Measurements from ENCODE around the gene AKT1S1.

The AKT1S1 gene

DNA sequence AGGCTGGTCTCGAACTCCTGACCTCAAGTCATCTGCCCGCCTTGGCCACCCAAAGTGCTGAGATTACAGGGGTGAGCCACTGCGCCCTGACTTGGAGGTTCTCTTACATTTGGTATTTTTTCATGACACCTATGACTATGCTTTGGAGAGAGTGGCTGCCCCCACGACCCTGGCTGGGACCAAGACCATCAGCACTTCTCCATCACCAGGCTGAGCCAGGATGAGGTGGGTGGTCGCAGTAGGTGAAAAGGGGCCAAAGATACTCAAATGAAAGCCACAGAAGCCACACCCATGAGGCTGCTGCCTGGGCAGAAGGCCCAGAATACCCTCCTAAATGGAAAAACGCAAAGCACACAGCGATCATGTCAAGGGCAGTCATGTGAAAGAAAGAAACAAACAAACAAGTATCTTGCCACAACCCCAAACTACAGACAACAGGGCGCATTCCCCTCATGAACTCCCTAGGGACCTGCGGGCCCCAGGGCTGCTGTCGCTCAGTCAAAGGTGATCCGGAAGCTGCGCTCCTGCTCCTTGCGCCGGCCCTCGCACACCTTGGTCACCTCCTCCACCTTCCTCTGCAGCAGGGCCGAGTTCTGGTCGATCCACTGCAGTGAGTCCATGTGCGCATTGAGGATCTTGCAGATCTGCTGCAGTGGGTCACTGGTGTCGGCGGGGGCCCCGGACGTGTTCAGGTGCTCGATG lies 30.7 kb upstream of the AKT1S1 start:
- DNase-seq (ENCODE audit: low spot score) = no peak

DNA sequence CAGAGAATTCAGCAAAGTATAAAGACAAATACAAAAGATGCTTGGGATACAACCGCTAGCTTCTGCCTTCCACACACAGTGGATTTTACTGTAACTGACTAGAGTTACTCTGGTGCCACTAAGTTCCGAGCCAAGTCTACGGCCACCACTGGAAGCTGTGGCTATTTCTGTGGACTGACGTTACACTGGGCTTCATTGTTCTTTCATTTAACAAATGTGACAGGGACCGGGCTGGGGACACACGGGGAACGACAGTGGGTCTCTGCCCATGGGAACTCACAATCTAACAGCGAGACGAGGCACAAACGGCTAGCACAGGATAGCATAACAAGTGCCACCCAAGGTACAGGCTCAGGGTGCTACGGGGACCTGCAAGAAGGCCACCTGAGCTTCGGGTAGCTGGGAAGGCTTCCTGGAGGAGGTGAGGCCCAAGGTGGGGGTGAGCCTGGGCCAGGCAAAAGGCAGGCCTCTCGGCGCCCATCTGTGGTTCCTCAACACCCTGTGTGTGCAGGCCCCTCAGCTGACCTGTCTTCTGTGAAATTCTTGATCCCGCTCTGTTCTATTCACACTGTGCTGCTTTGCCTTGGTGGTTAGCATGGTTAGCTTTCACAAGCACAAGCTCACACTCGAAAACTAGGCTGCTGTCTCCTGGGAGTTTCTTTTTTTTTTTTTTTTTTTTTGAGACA lies 29.9 kb upstream of the AKT1S1 start:
- DNase-seq (ENCODE audit: low spot score) = no peak

- no peak for DNase-seq (ENCODE audit: low spot score)
These were observed 27.0 kb upstream of the AKT1S1 start for GRCh38 chr19:49904136-49904535.

DNA sequence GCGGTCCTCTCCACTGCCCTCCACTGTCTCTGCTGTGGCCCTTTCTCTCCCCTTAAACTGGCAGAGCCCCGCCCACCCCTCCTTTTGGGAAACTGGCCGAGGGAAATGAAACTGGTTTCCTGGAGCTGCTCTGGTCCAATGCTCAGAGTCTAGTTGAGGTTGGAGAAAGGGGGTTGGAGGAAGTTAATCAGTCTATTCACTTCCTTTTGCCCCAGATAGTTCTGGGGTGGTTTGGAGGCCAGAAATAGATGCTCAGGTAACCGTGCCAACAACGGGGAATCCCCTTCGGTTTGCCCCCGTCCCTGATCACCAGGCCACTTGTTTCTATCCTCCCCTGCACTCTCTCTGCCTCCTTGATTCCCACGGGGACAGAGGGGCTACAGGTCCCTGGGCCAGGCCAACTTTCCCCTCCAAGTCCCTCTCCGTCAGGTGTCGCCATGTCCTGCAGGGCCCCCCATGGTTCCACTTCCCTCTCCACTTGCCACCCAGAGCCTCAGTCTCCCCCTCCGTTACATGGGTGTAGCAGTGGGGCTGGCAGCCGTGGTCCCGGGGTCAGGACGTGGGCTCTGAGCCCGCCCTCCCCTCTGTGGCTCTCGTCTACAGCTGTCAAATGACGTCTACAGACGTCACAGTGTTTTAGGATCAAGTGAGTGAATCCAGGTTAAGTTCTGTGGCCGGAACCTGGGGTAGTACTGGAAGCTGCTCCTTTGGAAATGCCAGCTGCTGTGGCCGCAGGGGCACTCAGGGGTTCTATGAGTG lies 19.9 kb upstream of the AKT1S1 start, which contains the start of gene IL4I1:
TSS of gene IL4I1 (minus strand) at position 25 of the 759 bp plus-strand sequence. CDS start 727 bp downstream, outside the sequence.
- no peak for DNase-seq (ENCODE audit: low spot score)

DNA sequence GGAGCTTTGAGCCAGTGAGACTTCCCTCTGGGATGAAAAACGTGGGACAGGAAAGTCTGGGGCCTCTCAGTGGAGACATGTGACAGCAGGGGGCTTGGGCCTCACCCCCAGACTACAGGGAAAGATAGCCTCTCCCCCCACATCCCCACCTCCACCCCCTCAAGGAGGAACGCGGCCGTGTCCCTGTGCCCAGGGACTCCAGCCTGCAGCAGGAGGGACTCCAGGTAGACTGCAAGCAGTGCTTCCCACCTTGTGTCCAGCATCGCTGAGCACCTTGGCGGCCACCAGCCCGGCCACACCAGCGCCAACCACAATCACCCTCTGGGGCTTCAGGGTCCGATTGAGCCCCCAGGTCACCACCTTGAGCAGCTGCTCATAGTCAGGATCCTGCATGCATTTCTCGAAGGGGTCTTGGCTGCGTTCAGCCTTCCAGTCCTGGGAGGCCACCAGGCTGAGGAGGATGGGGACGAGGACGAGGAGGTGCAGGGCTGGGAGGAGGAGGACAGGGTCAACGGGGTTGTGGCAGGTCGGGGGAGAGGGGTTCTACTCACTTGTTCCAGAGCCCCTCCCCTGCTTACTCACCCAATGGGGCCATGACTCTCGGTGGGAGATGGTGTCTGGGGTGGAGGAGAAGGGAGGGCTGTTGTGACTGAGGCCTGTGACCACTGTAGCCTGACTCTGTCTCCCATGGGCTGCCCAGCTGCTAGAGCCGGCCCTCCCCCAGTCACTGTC lies 18.6 kb upstream of the AKT1S1 start:
- DNase-seq (ENCODE audit: low spot score) = peak; percentile 37

DNA sequence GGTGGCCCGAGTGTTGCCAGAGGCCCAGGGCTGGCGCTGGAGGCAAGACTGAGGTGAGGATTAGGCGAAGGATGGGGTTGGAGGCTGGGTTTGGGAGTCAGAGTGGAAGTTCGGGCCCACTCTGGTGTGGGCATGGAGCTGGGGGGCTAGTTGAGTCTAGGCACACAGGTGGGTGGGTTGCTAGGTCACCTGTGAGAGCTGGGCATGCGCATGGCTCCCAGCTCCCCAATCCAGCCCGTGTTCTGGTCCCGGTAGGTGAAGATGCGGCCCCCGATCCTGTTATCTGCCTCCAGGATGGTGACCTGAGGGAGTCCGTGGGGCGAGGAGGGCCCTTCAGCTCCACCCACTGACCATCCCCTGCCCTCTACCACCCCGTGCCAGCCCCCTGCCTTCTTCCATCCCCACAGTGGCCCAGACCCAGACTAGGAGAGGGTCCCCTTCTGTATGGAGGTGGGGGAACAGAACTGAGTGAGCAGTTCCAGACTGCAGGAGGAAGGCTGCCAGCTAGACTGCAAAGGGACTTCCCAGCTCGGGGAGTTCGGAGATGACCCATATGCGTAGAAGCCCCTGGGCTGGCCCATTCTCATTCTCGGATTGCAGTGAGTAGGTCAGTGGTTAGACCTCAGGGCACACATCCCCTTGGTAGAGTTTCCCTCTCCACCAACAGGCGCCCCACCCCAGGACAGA lies 17.9 kb upstream of the AKT1S1 start:
- DNase-seq (ENCODE audit: low spot score) = no peak

DNA sequence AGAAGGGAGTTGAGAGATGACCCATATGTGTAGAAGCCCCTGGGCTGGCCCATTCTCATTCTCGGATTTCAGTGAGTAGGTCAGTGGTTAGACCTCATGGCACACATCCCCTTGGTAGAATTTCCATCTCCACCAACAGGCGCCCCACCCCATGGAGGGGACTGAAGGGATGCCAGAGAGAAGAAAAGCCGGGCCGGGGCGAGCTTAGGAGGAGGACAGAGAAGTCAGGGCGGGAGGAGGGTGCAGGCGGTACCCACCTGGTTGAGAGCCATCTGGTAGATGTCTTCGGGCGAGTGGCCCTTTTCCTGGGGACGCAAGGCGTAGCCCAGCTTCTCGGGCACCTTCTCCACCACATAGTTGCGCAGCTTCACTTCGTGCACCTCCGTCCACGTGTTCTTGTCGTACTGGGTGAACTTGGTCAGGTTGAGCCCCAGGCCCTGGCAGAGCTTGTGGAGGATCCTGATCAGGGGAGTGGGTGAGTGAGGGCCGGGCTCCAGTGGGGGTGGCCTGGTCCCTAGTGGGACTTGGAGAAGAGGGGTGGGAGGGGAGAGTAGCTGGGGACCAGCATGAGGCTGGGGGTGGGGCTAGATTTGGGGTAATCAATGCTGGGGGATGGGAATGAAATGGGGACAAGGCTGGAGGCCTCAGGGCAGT lies 17.0 kb upstream of the AKT1S1 start:
- DNase-seq (ENCODE audit: low spot score) = no peak

- no peak for DNase-seq (ENCODE audit: low spot score)
These were observed 15.6 kb upstream of the AKT1S1 start for GRCh38 chr19:49892716-49893115.

DNA sequence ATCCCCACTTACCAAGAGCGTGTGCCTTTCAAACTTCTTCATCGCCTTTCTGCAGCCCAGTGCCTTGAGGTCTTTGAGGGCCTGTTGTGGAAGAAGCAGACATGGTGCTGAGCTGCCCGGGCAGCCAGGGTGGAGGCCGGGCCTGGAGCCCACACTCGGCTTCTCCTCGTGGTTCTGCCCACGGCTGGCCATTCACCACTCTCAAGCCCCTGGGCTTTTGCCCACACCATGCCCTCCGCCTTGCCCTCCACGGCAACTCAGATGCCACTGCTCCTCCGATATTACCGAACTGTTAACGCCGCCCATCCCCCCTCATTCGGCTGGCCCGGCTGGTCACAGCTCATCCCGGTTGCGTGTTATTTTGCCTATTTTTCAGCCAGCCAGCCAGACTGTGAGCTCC lies 14.2 kb upstream of the AKT1S1 start:
- no peak for DNase-seq (ENCODE audit: low spot score)

GRCh38 chr19:49890349-49891311 lies 13.5 kb upstream of the AKT1S1 start:
- DNase-seq (ENCODE audit: low spot score) = peak; percentile 56

DNA sequence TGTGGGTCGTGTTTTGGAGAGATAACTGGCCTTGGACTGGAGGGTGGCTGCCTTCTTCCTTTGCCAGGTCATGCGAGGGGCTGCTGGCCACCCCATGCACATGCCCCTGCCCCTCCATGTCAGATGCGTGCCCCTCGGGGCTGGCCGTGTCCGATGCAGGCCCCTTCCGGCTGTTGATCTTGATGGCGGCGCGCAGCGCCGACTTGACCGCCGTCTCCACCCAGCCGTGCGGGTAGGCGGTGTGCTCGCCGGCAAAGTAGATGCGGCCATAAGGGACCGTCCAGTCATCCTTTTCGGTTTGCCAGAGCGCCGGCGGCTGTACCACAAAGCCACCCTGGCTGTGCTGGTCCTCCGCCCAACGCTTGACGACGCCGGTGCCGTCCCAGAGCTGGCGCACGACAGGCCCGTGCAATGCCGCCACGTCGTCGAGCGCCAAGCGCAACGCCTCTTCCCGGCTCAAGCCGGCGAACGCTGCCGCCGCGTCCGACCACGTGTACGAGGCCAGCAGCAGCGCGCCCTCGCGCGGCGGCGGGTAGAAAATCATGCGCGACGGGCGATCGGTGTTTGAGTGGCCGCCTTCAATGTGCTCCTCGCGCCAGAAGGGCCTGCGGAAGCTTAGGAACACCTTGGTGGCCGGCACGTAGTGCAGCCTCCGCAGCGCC lies 12.7 kb upstream of the AKT1S1 start:
- DNase-seq (ENCODE audit: low spot score) = peak; percentile 34

- no peak for DNase-seq (ENCODE audit: low spot score)
These were observed 12.0 kb upstream of the AKT1S1 start for GRCh38 chr19:49889038-49889686.

DNA sequence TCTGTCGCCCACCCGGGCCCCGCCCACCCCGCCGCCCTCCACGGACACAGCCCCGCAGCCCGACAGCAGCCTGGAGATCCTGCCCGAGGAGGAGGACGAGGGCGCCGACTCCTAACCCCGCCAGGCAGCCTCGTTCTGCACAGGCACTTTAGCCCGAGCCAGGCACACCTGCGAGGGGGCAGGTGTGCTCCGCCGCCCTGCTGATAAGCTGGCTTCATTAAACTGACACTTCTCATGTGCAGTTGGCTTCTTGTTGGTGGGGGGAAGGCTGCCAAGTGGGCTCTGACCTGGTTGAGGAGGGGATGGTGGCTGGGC lies 11.3 kb upstream of the AKT1S1 start:
- no peak for DNase-seq (ENCODE audit: low spot score)

DNA sequence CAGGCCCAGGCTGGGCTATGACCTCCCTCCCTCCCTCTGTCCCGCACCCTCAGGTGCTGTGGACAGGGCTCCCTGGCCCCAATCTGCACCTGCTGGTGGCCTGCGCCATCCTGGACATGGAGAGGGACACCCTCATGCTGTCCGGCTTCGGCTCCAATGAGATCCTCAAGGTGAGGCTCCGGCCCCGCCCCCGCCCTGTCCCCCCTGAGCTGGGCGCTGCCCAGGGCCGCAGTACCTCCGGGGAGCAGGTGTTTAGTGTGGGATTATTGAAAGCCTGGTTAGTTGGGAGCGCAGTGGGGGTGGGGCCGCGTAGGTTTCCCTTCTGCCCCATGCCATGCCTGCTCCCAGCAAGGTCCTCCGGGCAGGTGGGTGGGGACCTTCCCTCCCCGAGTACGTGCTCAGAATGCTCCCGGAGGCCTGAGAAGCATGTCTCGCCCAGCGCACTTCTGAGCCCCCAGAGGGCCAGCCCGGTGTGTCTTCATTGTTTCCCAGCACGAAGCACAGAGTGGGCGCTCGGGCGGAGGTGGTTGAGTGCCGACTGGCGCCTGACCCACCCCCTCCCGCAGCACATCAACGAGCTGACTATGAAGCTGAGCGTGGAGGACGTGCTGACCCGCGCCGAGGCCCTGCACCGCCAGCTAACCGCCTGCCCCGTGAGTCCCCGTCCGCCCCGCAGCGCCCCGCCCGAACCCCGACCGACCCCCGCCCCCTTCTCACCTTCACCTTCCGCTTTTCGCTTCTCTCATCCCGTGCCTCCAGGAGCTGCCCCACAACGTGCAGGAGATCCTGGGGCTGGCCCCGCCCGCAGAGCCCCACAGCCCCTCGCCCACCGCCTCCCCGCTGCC lies 10.7 kb upstream of the AKT1S1 start:
- no peak for DNase-seq (ENCODE audit: low spot score)

DNA sequence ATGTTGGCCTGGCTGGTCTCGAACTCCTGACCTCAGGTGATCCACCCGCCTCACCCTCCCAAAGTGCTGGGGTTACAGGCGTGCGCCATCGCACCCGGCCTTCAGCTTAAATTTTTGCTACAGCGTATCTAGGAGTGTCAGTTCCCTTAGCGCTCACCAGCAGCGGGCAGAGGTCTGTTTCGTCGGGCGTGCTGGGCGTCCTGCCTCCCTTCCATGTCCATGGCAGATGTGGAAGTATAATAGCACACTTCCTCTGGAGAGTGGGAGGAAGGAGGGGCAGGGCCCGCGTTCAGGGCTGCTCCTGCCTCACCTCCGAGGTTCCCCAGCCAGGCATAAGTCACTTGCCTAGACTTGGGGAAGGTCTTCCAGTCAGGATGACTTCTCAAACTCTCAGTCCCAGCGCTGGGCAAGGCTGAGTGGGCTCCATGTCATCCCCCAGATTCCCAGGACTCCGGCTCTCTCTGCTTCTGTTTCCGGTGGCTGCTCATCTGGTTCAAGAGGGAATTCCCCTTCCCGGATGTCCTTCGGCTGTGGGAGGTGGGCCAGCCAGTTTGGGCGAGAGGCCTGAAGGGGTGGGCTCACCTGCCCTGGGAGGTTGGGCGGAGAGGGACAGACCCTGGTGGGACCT lies 10.0 kb upstream of the AKT1S1 start:
- no peak for DNase-seq (ENCODE audit: low spot score)

GRCh38 chr19:49884760-49885159 lies 7.6 kb upstream of the AKT1S1 start:
- no peak for DNase-seq (ENCODE audit: low spot score)

GRCh38 chr19:49884109-49884508 lies 7.0 kb upstream of the AKT1S1 start:
- no peak for DNase-seq (ENCODE audit: low spot score)

DNA sequence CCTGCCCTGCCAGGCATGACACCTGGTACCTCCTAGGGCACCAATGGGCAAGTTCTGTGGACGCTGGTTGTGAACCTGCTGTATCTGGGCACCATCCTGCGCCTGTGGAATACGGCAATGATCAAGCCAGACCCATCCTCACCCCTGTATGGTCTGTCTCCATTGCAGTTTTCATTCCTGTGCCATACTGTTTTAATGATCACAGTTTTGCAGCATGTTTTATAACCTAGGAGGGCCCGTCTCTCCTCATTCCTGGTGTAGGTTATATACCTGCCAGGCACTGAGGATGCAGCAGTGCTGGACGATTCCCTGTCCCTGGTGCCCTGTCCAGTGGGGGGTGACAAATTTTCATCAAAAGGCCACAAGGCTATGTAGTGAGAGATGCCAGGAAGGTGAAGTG lies 5.9 kb upstream of the AKT1S1 start:
- DNase-seq (ENCODE audit: low spot score) = no peak
